Spleen (tissue), 7 donors: ENCODE results near the gene PDE1C.

ENCODE experiments used
- POLR2A ChIP-seq, 3 donors: fragments of 450-650 bp; IDR thresholded peaks; one replicate each; pipeline ENCODE4 v1.5.1; 2017; ENCODE audit warnings: antibody characterized with exemption in 3 of 3, mild to moderate bottlenecking in 1 of 3
- TF ChIP-seq, protein P1 (sequence below), 11 experiments: fragments of 200-600 bp in 7 of 11; fragments of 450-650 bp in 4 of 11; sonication (generic) in 4 of 11; IDR thresholded peaks in 8 of 11; conservative IDR thresholded peaks in 3 of 11; 1 replicate in 7 of 11; 2 replicates in 4 of 11; pipeline versions ENCODE4 v1.4.0 to v1.8.0; 2016 to 2021; ENCODE audit warnings: antibody characterized with exemption in 11 of 11, inconsistent platforms in 4 of 11, mild to moderate bottlenecking in 1 of 11
- donor health status: DM: no; HTN: no; CAD: no; lungs with moderate emphysema.
- donor health status: DM: no; HTN: no; CAD: no.
- donor health status: DM: no; HTN: no; CAD: no.

GRCh38 chr7:31785101-31785500 lies 285.1 kb downstream of the PDE1C start:
- TF ChIP-seq, protein P1, sequence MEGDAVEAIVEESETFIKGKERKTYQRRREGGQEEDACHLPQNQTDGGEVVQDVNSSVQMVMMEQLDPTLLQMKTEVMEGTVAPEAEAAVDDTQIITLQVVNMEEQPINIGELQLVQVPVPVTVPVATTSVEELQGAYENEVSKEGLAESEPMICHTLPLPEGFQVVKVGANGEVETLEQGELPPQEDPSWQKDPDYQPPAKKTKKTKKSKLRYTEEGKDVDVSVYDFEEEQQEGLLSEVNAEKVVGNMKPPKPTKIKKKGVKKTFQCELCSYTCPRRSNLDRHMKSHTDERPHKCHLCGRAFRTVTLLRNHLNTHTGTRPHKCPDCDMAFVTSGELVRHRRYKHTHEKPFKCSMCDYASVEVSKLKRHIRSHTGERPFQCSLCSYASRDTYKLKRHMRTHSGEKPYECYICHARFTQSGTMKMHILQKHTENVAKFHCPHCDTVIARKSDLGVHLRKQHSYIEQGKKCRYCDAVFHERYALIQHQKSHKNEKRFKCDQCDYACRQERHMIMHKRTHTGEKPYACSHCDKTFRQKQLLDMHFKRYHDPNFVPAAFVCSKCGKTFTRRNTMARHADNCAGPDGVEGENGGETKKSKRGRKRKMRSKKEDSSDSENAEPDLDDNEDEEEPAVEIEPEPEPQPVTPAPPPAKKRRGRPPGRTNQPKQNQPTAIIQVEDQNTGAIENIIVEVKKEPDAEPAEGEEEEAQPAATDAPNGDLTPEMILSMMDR (IDR thresholded peaks at IDR 0.05 in 8 of 11, conservative IDR thresholded peaks at IDR 0.05 in 3 of 11), result no peak
- TF ChIP-seq POLR2A (IDR thresholded peaks at IDR 0.05), result no peak
